Measurements from ENCODE around the gene HNF1A. TPM values are rescaled to one million over a fixed set of nuclear protein-coding genes. Genes with fewer than 3 reads are reported as not detected.

HNF1A gene
- total RNA-seq, 1 experiment from 2014 or later, result not detected

DNA sequence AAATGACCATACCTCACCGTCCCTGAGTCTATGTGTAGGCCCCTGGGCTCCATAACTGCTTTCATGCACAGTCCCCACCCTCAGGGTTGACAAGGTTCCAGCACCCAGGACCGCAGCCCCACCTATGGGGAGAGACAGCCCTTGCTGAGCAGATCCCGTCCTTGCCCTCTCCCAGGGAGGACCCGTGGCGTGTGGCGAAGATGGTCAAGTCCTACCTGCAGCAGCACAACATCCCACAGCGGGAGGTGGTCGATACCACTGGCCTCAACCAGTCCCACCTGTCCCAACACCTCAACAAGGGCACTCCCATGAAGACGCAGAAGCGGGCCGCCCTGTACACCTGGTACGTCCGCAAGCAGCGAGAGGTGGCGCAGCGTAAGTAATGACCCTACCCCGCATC is 10.3 kb downstream of the HNF1A start:
- Histone ChIP-seq H2AFZ (ENCODE audit: low read length) (no peak overlapping the region), H3K9me3 (ENCODE audit: low read length) (no peaks in the 10 kb centered on the region), H3K27me3 (ENCODE audit: low read length) (no peaks in the 10 kb centered on the region), H3K4me3 (ENCODE audit: low read length) (no peak overlapping the region), H3K9ac (ENCODE audit: low read length) (no peak overlapping the region), H3K27ac (ENCODE audit: low read length) (no peak overlapping the region), H3K9me2 (replicated peaks; ENCODE audit: insufficient read depth, low read length) (no peaks in the 10 kb centered on the region), H3K4me2 (ENCODE audit: low read depth, low read length, poor library complexity, severe bottlenecking) (no peak overlapping the region), H3K4me1 (ENCODE audit: low read length) (no peaks in the 10 kb centered on the region), H3K79me2 (ENCODE audit: low read length) (no peaks in the 10 kb centered on the region), H3K36me3 (ENCODE audit: insufficient read depth, low read length) (no peaks in the 10 kb centered on the region), H4K20me1 (ENCODE audit: insufficient read depth, low read depth, low read length) (no peaks in the 10 kb centered on the region)
- DNase-seq, result no peak

DNA sequence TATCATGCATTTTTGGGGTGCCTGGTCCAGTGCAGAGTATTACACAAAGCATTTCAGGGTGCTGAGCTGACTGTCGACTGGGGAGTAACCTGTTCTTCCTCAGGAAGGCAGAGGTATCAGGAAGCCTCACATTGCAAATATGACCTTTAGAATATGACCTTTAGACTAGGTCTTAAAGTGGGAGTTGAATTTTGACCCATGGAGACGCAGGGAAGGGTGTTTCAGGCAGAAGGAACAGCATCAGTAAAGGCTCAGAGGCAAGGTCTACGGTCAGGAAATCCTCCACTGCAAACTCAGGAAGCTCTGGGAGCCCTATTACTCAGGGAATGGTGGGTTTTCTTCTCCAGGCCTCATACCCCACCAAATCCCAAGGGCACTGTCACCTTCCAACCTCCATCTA is 11.3 kb downstream of the HNF1A start:
- H3K79me2 ChIP-seq (ENCODE audit: low read length), result no peaks in the 10 kb centered on the region

DNA sequence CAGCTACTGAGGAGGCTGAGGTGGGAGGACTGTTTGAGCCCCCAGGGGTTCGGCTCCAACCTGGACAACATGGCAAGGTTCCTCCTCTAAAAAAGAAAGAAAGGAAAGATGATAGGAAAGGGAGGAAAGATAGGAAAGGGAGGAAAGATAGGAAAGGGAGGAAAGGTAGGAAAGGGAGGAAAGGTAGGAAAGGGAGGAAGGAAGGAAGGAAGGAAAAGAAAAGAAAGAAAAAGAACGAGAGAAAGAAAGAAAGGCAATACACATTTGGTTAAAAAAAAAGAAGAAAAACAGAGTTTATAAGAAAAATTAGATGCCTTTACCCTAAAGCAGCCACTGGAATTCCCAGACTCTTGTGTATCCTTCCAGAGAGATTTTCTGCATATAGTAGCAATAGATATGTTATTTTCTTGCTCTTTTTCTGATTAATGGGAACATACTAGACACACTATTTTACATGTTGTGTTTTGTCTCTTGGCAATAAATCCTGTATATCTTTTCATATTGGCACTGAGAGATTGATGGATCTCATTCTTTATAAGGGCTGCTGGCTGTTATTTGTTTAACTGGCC is 12.2 kb downstream of the HNF1A start:
- Histone ChIP-seq H3K4me2 (ENCODE audit: low read depth, low read length, poor library complexity, severe bottlenecking) (no peak overlapping the region), H3K4me3 (ENCODE audit: low read length) (no peak overlapping the region), H3K27me3 (ENCODE audit: low read length) (no peaks in the 10 kb centered on the region), H3K9me3 (ENCODE audit: low read length) (no peaks in the 10 kb centered on the region), H2AFZ (ENCODE audit: low read length) (no peak overlapping the region), H4K20me1 (ENCODE audit: insufficient read depth, low read depth, low read length) (no peaks in the 10 kb centered on the region), H3K36me3 (ENCODE audit: insufficient read depth, low read length) (no peaks in the 10 kb centered on the region), H3K27ac (ENCODE audit: low read length) (no peak overlapping the region), H3K79me2 (ENCODE audit: low read length) (no peaks in the 10 kb centered on the region), H3K4me1 (ENCODE audit: low read length) (no peaks in the 10 kb centered on the region), H3K9me2 (replicated peaks; ENCODE audit: insufficient read depth, low read length) (no peaks in the 10 kb centered on the region), H3K9ac (ENCODE audit: low read length) (no peak overlapping the region)
- no peak for DNase-seq

More for the DNA sequence above, 11.3 kb downstream of the HNF1A start:
- no peaks in the 10 kb centered on the region for H3K36me3 ChIP-seq (ENCODE audit: insufficient read depth, low read length)
- no peak for DNase-seq
- H3K4me2 ChIP-seq (ENCODE audit: low read depth, low read length, poor library complexity, severe bottlenecking), result no peak overlapping the region
- H2AFZ ChIP-seq (ENCODE audit: low read length), result no peak overlapping the region
- H3K27me3 ChIP-seq (ENCODE audit: low read length), result no peaks in the 10 kb centered on the region
- H3K4me1 ChIP-seq (ENCODE audit: low read length), result no peaks in the 10 kb centered on the region
- H3K9me2 ChIP-seq (replicated peaks; ENCODE audit: insufficient read depth, low read length), result no peaks in the 10 kb centered on the region
- no peaks in the 10 kb centered on the region for H4K20me1 ChIP-seq (ENCODE audit: insufficient read depth, low read depth, low read length)
- H3K27ac ChIP-seq (ENCODE audit: low read length), result no peak overlapping the region
- H3K4me3 ChIP-seq (ENCODE audit: low read length), result no peak overlapping the region
- no peak overlapping the region for H3K9ac ChIP-seq (ENCODE audit: low read length)
- H3K9me3 ChIP-seq (ENCODE audit: low read length), result no peaks in the 10 kb centered on the region

DNA sequence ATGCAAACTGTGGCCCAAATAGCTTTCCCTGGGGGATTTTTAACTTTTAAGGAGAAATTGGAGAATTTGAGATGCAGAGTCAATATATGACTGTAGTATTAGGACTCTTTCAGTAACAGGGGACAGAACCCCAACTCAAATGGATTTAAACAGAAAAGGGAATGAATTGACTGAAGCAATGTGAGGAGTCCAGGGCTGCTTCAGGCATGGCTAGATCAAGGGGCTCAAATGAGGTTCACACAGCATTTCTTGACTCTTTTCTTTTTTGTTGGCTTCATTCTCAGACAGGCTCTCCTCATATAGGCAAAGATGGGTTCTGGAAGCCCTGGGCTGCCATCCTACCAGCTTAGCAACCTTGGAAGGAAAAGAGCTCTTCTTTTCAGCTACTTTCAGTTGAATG is 13.6 kb downstream of the HNF1A start:
- Histone ChIP-seq H3K27me3 (ENCODE audit: low read length) (no peaks in the 10 kb centered on the region), H3K9ac (ENCODE audit: low read length) (no peak overlapping the region), H3K9me3 (ENCODE audit: low read length) (no peaks in the 10 kb centered on the region), H3K4me2 (ENCODE audit: low read depth, low read length, poor library complexity, severe bottlenecking) (no peak overlapping the region), H3K36me3 (ENCODE audit: insufficient read depth, low read length) (no peaks in the 10 kb centered on the region), H3K9me2 (replicated peaks; ENCODE audit: insufficient read depth, low read length) (no peaks in the 10 kb centered on the region), H4K20me1 (ENCODE audit: insufficient read depth, low read depth, low read length) (no peaks in the 10 kb centered on the region), H3K27ac (ENCODE audit: low read length) (no peak overlapping the region), H3K4me1 (ENCODE audit: low read length) (no peaks in the 10 kb centered on the region), H3K4me3 (ENCODE audit: low read length) (no peak overlapping the region), H3K79me2 (ENCODE audit: low read length) (no peaks in the 10 kb centered on the region), H2AFZ (ENCODE audit: low read length) (no peak overlapping the region)
- DNase-seq, result no peak

DNA sequence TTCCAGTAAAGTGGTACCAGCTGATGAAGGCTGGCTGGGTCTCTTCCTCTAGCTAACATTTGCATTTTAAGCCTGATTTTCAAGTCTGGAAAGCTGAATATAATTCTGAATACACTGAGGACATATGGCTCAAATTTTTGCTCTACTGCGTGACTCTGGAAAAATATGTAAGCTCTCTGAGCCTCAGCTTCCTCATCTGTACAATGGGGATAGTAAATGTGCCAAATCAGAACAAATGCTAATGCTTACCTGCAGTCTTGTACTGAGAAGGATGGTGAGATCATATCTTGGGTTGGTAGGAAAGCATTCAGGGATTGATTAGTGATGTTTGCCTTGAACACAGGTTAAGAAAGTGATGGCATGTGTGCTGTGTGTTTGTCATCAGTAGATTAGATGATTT is 14.6 kb downstream of the HNF1A start:
- H3K27ac ChIP-seq (ENCODE audit: low read length), result no peak overlapping the region
- H4K20me1 ChIP-seq (ENCODE audit: insufficient read depth, low read depth, low read length), result no peaks in the 10 kb centered on the region
- no peaks in the 10 kb centered on the region for H3K9me2 ChIP-seq (replicated peaks; ENCODE audit: insufficient read depth, low read length)
- no peak overlapping the region for H3K4me2 ChIP-seq (ENCODE audit: low read depth, low read length, poor library complexity, severe bottlenecking)
- H3K9ac ChIP-seq (ENCODE audit: low read length), result no peak overlapping the region
- H3K4me3 ChIP-seq (ENCODE audit: low read length), result no peak overlapping the region
- no peaks in the 10 kb centered on the region for H3K9me3 ChIP-seq (ENCODE audit: low read length)
- DNase-seq, result no peak
- no peaks in the 10 kb centered on the region for H3K79me2 ChIP-seq (ENCODE audit: low read length)
- H3K27me3 ChIP-seq (ENCODE audit: low read length), result no peaks in the 10 kb centered on the region
- H3K4me1 ChIP-seq (ENCODE audit: low read length), result no peaks in the 10 kb centered on the region
- no peak overlapping the region for H2AFZ ChIP-seq (ENCODE audit: low read length)
- H3K36me3 ChIP-seq (ENCODE audit: insufficient read depth, low read length), result no peaks in the 10 kb centered on the region

DNA sequence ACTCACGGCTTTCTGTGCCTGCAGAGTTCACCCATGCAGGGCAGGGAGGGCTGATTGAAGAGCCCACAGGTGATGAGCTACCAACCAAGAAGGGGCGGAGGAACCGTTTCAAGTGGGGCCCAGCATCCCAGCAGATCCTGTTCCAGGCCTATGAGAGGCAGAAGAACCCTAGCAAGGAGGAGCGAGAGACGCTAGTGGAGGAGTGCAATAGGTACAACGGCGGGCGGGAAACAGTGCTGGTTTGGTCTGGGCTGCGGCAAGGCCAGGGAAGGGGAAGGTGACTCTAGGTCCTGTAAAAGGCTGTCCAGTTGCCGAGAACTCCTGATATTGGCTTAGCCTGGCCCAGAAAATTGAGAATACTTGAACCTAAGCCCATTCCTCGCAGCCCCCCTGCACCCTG is 15.2 kb downstream of the HNF1A start:
- H4K20me1 ChIP-seq (ENCODE audit: insufficient read depth, low read depth, low read length), result no peaks in the 10 kb centered on the region
- H3K4me3 ChIP-seq (ENCODE audit: low read length), result no peak overlapping the region
- no peaks in the 10 kb centered on the region for H3K36me3 ChIP-seq (ENCODE audit: insufficient read depth, low read length)
- H3K9ac ChIP-seq (ENCODE audit: low read length), result no peak overlapping the region
- DNase-seq, result no peak
- H3K27me3 ChIP-seq (ENCODE audit: low read length), result no peaks in the 10 kb centered on the region
- no peak overlapping the region for H3K27ac ChIP-seq (ENCODE audit: low read length)
- H3K4me1 ChIP-seq (ENCODE audit: low read length), result no peaks in the 10 kb centered on the region
- H2AFZ ChIP-seq (ENCODE audit: low read length), result no peak overlapping the region
- no peaks in the 10 kb centered on the region for H3K9me3 ChIP-seq (ENCODE audit: low read length)
- no peaks in the 10 kb centered on the region for H3K9me2 ChIP-seq (replicated peaks; ENCODE audit: insufficient read depth, low read length)
- no peaks in the 10 kb centered on the region for H3K79me2 ChIP-seq (ENCODE audit: low read length)
- H3K4me2 ChIP-seq (ENCODE audit: low read depth, low read length, poor library complexity, severe bottlenecking), result no peak overlapping the region

DNA sequence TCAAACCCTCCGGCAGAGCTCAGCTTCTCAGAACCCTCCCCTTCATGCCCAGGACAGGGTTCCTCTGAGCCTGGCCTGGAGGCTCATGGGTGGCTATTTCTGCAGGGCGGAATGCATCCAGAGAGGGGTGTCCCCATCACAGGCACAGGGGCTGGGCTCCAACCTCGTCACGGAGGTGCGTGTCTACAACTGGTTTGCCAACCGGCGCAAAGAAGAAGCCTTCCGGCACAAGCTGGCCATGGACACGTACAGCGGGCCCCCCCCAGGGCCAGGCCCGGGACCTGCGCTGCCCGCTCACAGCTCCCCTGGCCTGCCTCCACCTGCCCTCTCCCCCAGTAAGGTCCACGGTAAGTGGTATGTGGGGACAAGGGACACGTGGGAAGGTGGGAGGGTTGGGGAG is 15.7 kb downstream of the HNF1A start:
- Histone ChIP-seq H3K27ac (ENCODE audit: low read length) (no peak overlapping the region), H3K27me3 (ENCODE audit: low read length) (no peaks in the 10 kb centered on the region), H4K20me1 (ENCODE audit: insufficient read depth, low read depth, low read length) (no peaks in the 10 kb centered on the region), H3K9me2 (replicated peaks; ENCODE audit: insufficient read depth, low read length) (no peaks in the 10 kb centered on the region), H3K79me2 (ENCODE audit: low read length) (no peaks in the 10 kb centered on the region), H3K9me3 (ENCODE audit: low read length) (no peaks in the 10 kb centered on the region), H2AFZ (ENCODE audit: low read length) (no peak overlapping the region), H3K36me3 (ENCODE audit: insufficient read depth, low read length) (no peaks in the 10 kb centered on the region), H3K4me3 (ENCODE audit: low read length) (no peak overlapping the region), H3K4me2 (ENCODE audit: low read depth, low read length, poor library complexity, severe bottlenecking) (no peak overlapping the region), H3K9ac (ENCODE audit: low read length) (no peak overlapping the region), H3K4me1 (ENCODE audit: low read length) (no peaks in the 10 kb centered on the region)
- DNase-seq, result no peak

DNA sequence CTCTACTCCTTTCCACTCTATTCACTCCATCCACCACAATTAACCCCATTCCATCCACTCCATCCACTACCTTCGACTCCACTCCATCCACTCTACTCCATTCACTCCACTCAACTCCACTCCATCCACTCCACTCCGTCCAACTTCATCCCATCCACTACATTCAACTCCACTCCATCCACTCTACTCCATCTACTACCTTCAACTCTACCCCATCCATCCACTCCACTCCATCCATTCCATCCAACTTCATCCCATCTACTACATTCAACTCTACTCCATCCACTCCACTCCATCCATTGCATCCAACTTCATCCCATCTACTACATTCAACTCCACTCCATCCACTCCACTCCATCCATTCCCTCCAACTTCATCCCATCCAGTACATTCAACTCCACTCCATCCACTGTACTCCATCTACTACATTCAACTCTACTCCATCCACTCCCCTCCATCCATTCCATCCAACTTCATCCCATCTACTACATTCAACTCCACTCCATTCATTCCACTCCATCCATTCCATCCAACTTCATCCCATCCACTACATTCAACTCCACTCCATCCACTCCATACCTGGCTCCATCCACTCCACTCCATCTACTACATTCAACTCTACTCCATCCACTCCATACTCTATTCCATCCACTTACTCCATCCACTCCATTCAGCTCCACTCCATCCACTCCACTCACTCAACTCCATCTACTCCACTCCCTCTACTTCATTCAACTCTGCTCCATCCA is 16.4 kb downstream of the HNF1A start:
- H3K27ac ChIP-seq (ENCODE audit: low read length), result no peak overlapping the region
- H3K9ac ChIP-seq (ENCODE audit: low read length), result no peak overlapping the region
- no peaks in the 10 kb centered on the region for H3K9me3 ChIP-seq (ENCODE audit: low read length)
- DNase-seq, result no peak
- H3K27me3 ChIP-seq (ENCODE audit: low read length), result no peaks in the 10 kb centered on the region
- H3K9me2 ChIP-seq (replicated peaks; ENCODE audit: insufficient read depth, low read length), result no peaks in the 10 kb centered on the region
- no peak overlapping the region for H3K4me2 ChIP-seq (ENCODE audit: low read depth, low read length, poor library complexity, severe bottlenecking)
- H3K79me2 ChIP-seq (ENCODE audit: low read length), result no peaks in the 10 kb centered on the region
- H3K4me3 ChIP-seq (ENCODE audit: low read length), result no peak overlapping the region
- no peaks in the 10 kb centered on the region for H4K20me1 ChIP-seq (ENCODE audit: insufficient read depth, low read depth, low read length)
- H3K36me3 ChIP-seq (ENCODE audit: insufficient read depth, low read length), result no peaks in the 10 kb centered on the region
- H2AFZ ChIP-seq (ENCODE audit: low read length), result no peak overlapping the region
- no peaks in the 10 kb centered on the region for H3K4me1 ChIP-seq (ENCODE audit: low read length)

Data from Karpas-422 (cell line).